NCI-H2196 treated with DMSO at 0.1 percent for 48 hours (cell line): ENCODE data around the gene BMP10.

Experiments used
- DNase-seq: peaks from one replicate; lab custom pipeline; 2025; ENCODE audit not compliant: unreplicated experiment; lab: John Stamatoyannopoulos, UW

BMP10 gene

GRCh38 chr2:68854476-68854875 is 16.7 kb downstream of the BMP10 start:
- no peak for DNase-seq

- DNase-seq = no peak
Measured at GRCh38 chr2:68853915-68854314, 17.3 kb downstream of the BMP10 start.

GRCh38 chr2:68853035-68853434 is 18.2 kb downstream of the BMP10 start:
- DNase-seq = no peak

GRCh38 chr2:68850524-68850923 is 20.7 kb downstream of the BMP10 start:
- no peak for DNase-seq

GRCh38 chr2:68849579-68850030 is 21.6 kb downstream of the BMP10 start:
- DNase-seq = no peak

GRCh38 chr2:68847751-68848150 is 23.4 kb downstream of the BMP10 start:
- DNase-seq = no peak

GRCh38 chr2:68846091-68846490 is 25.1 kb downstream of the BMP10 start:
- DNase-seq = no peak

GRCh38 chr2:68845043-68845442 is 26.2 kb downstream of the BMP10 start:
- DNase-seq = no peak

- DNase-seq = no peak
Measured at GRCh38 chr2:68839260-68839833, 31.9 kb downstream of the BMP10 start.

GRCh38 chr2:68838641-68839040 is 32.6 kb downstream of the BMP10 start:
- DNase-seq = no peak

GRCh38 chr2:68837861-68838341 is 33.3 kb downstream of the BMP10 start:
- DNase-seq = no peak

GRCh38 chr2:68837164-68837860 is 33.9 kb downstream of the BMP10 start:
- no peak for DNase-seq

GRCh38 chr2:68835621-68836020 is 35.6 kb downstream of the BMP10 start:
- no peak for DNase-seq

GRCh38 chr2:68834737-68835376 is 36.3 kb downstream of the BMP10 start:
- no peak for DNase-seq

GRCh38 chr2:68833162-68833561 is 38.0 kb downstream of the BMP10 start:
- DNase-seq = no peak

GRCh38 chr2:68832233-68832869 is 38.8 kb downstream of the BMP10 start:
- no peak for DNase-seq

- no peak for DNase-seq
Measured at GRCh38 chr2:68831686-68832232, 39.4 kb downstream of the BMP10 start.

- no peak for DNase-seq
Measured at GRCh38 chr2:68829749-68830148, 41.4 kb downstream of the BMP10 start.

- peak; percentile 3 for DNase-seq
Measured at GRCh38 chr2:68828887-68829708, 42.1 kb downstream of the BMP10 start.

GRCh38 chr2:68827666-68828065 is 43.5 kb downstream of the BMP10 start:
- DNase-seq = no peak

GRCh38 chr2:68825866-68826265 is 45.3 kb downstream of the BMP10 start:
- DNase-seq = no peak
